B cell (primary cell): ENCODE data around the gene CDK10. TPM values are rescaled to one million over a fixed set of nuclear protein-coding genes. Genes with fewer than 3 reads are reported as not detected.

Source experiments
- ATAC-seq: fragments of 200-7000 bp; cut with Tn5 transposase; one replicate; pipeline ENCODE4 v1.10.0; 2021; ENCODE audit warnings: low read depth, mild to moderate bottlenecking, moderate number of reproducible peaks, moderate library complexity
- CTCF ChIA-PET: fragments of 350-600 bp; sonication (Branson Sonifier 250); formaldehyde crosslinking; loops from one replicate; lab custom pipeline; 2021; ENCODE audit warnings: antibody characterized with exemption, inconsistent platforms; lab: Charles Lee
- POLR2A ChIA-PET: fragments of 350-600 bp; sonication (Branson Sonifier 250); formaldehyde crosslinking; loops from one replicate; lab custom pipeline; 2021; ENCODE audit warnings: antibody characterized with exemption; lab: Charles Lee
- DNase-seq: peaks from one replicate; pipeline ENCODE4 v3.0.0; 2013
- H2AFZ ChIP-seq: 2 replicates; pipeline ENCODE4 v1.6.1; 2012; ENCODE audit warnings: mild to moderate bottlenecking, low read depth, low read length; ENCODE audit not compliant: insufficient read depth, poor library complexity, severe bottlenecking
- H3K27ac ChIP-seq, 2 donors: 1 replicate in 1 of 2; 2 replicates in 1 of 2; pipeline ENCODE4 v1.5.1; 2012 to 2013; ENCODE audit warnings: low read length in 2 of 2, mild to moderate bottlenecking in 2 of 2, moderate library complexity in 1 of 2
- H3K27me3 ChIP-seq, 4 experiments: fragments of 200-600 bp in 1 of 4; sonication (generic) in 1 of 4; replicated peaks in 1 of 4; 1 replicate in 2 of 4; 2 replicates in 2 of 4; pipeline versions ENCODE4 v1.6.1 to v1.7.0; 2013 to 2016; ENCODE audit warnings: low read length in 3 of 4, mild to moderate bottlenecking in 2 of 4, mixed read lengths in 1 of 4, moderate library complexity in 1 of 4; ENCODE audit not compliant: insufficient read depth in 4 of 4, control insufficient read depth in 3 of 4; ENCODE audit errors: control extremely low read depth in 1 of 4
- H3K36me3 ChIP-seq, 2 experiments: replicated peaks in 1 of 2; 1 replicate in 1 of 2; 2 replicates in 1 of 2; pipeline versions ENCODE4 v1.6.1 to v1.7.1; 2013; ENCODE audit warnings: low read length in 1 of 2; ENCODE audit not compliant: insufficient read depth in 2 of 2, control insufficient read depth in 1 of 2; ENCODE audit errors: control extremely low read depth in 1 of 2, extremely low read depth in 1 of 2
- H3K4me1 ChIP-seq, 2 donors: fragments of 200-600 bp in 1 of 2; sonication (generic) in 1 of 2; 1 replicate in 1 of 2; 2 replicates in 1 of 2; pipeline versions ENCODE4 v1.5.1 to v1.6.1; 2013 to 2017; ENCODE audit warnings: low read length in 2 of 2; ENCODE audit not compliant: control insufficient read depth in 2 of 2, insufficient read depth in 2 of 2
- H3K4me2 ChIP-seq: replicated peaks from 2 replicates; pipeline ENCODE3; 2012; ENCODE audit warnings: mild to moderate bottlenecking, low read depth, low read length; ENCODE audit not compliant: poor library complexity, severe bottlenecking
- H3K4me3 ChIP-seq, 5 experiments: fragments of 200-600 bp in 1 of 5; sonication (generic) in 1 of 5; 1 replicate in 3 of 5; 2 replicates in 2 of 5; pipeline versions ENCODE4 v1.5.1 to v1.7.0; 2011 to 2016; ENCODE audit warnings: low read length in 4 of 5, mild to moderate bottlenecking in 4 of 5, low read depth in 2 of 5, control low read depth in 1 of 5, moderate library complexity in 1 of 5; ENCODE audit not compliant: insufficient read depth in 1 of 5; ENCODE audit errors: control extremely low read depth in 1 of 5, extremely low read depth in 1 of 5
- H3K79me2 ChIP-seq: fragments of 200-600 bp; sonication (generic); one replicate; pipeline ENCODE4 v1.6.0; 2016; ENCODE audit warnings: low read length; ENCODE audit not compliant: control insufficient read depth, insufficient read depth
- H3K9ac ChIP-seq: fragments of 200-600 bp; sonication (generic); 2 replicates; pipeline ENCODE4 v1.6.1; 2017; ENCODE audit warnings: mild to moderate bottlenecking, low read length, moderate library complexity
- H3K9me3 ChIP-seq, 3 donors: one replicate each; pipeline versions ENCODE4 v1.6.1 to v1.7.1; 2013; ENCODE audit warnings: low read length in 2 of 3; ENCODE audit not compliant: control insufficient read depth in 2 of 3, insufficient read depth in 1 of 3; ENCODE audit errors: control extremely low read depth in 1 of 3
- H4K20me1 ChIP-seq: 2 replicates; pipeline ENCODE4 v1.6.0; 2012; ENCODE audit warnings: mild to moderate bottlenecking, low read length; ENCODE audit not compliant: insufficient read depth, control insufficient read depth, poor library complexity, severe bottlenecking
- H3K27ac Mint-ChIP-seq: one replicate; pipeline ENCODE4 v1.8.0; 2021; ENCODE audit warnings: mixed read lengths
- H3K27me3 Mint-ChIP-seq: one replicate; pipeline ENCODE4 v1.8.0; 2021; ENCODE audit warnings: mixed read lengths
- H3K4me1 Mint-ChIP-seq: one replicate; pipeline ENCODE4 v1.8.0; 2021; ENCODE audit warnings: mixed read lengths
- H3K4me3 Mint-ChIP-seq: one replicate; pipeline ENCODE4 v1.8.0; 2021; ENCODE audit warnings: mixed read lengths
- H3K9me3 Mint-ChIP-seq: one replicate; pipeline ENCODE4 v1.8.0; 2022; ENCODE audit warnings: mixed read lengths; ENCODE audit not compliant: insufficient read depth
- CTCF ChIP-seq: fragments of 200-600 bp; IDR thresholded peaks from one replicate; pipeline ENCODE4 v1.8.0; 2022; ENCODE audit warnings: antibody characterized with exemption, mild to moderate bottlenecking
- EZH2 ChIP-seq: IDR thresholded peaks from 2 replicates; pipeline ENCODE4 v1.6.1; 2012; ENCODE audit warnings: borderline replicate concordance, low read depth, mild to moderate bottlenecking, moderate library complexity, low read length; ENCODE audit not compliant: insufficient read depth, poor library complexity, severe bottlenecking
- WGBS: methylation state at CpG from one replicate; pipeline ENCODE4 v1.1.5; 2013; ENCODE audit warnings: missing lambda C conversion rate; ENCODE audit not compliant: insufficient coverage; 5-methylcytosine and 5-hydroxymethylcytosine counted together
- intact Hi-C: fragments of 100-400 bp; cut with micrococcal nuclease; formaldehyde crosslinking; loops from one replicate; pipeline ENCODE4 v1.10.0; 2022
- polyA plus RNA-seq: library from polyadenylated mRNA; depleted of rRNA; stranded (reverse); fragments of >200 nt; gene quantifications from 2 replicates; pipeline ENCODE4 v1.2.3, GENCODE V29; 2012
- total RNA-seq, 2 donors: library from RNA; stranded (reverse); fragments of 120-200 nt in 1 of 2; gene quantifications; 1 replicate in 1 of 2; 2 replicates in 1 of 2; pipeline versions ENCODE4 v1.2.3 to v1.2.4, GENCODE V29; 2013 to 2022

Gene CDK10
- total and polyA plus RNA-seq, 2 donors (not counting 1 experiment from before 2014, with no cell fraction given), result 114 to 145 TPM

DNA sequence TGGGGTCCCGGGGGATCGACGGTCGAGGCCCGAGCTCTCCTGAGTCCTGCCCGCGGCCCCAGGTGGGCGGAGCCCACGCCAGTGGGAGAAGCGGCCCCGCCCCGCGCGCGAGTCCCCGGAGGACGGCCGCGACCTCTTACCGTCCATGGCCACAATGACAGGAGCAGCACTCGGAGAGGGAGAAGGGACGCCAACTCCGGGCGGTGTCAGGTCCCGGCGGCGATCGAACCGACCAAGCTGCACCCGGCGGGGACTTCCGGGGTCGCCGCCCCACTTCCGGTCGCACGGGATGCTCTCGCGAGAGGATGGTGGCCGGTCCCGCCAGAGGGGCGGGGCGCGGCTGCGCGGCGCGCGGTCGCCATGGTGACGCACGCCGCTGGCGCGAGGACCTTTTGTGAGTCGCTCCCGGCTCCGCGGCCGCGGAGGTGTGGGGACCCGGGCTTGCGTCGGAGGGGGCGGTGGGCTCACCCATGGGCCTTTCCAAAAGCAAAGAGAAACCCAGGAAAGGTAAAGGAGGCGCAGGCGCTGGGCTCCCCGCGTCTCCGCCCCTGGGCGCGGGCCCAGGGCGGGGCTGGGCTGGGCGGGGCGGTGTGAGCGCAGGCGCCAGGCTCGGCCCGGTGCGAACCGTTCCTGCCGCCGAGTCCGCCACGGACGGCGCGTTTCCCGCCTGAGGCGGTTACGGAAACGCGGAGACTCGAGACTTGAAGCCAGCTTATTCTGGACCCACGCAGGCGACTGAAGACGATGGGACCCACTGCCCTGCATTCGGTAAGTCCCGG, 28.9 kb upstream of the CDK10 start, which contains the start of the genes CHMP1A and SPATA33:
Gene CHMP1A (minus strand): TSS at position 267 of the 779 bp plus-strand sequence. CDS start 120 bp downstream, at position 147.
Gene SPATA33 (plus strand): TSS at position 395 of the 779 bp plus-strand sequence. CDS start 76 bp downstream, at position 471.
- H3K4me1 ChIP-seq, result peaks cover 14 to 20% of the 10 kb centered on the region in 2 donors
- H3K27me3 Mint-ChIP-seq, result no peaks in the 10 kb centered on the region
- WGBS, result under 1% methylated on average over 97 of the region's 99 CpGs
- peak within 1 kb of the TSS; percentile 89 for H3K4me3 Mint-ChIP-seq
- TF ChIP-seq EZH2 (no peak), CTCF (no peak)
- ATAC-seq (peak; percentile 89), DNase-seq (peak; percentile 96)
- peaks cover 0 to 9% of the 10 kb centered on the region in 2 experiments for H3K36me3 ChIP-seq
- H3K27ac Mint-ChIP-seq, result peak within 1 kb of the TSS; percentile 85
- H3K9me3 ChIP-seq, result no peaks in the 10 kb centered on the region
- intact Hi-C loops, result loop anchor here (1.0 to 10.0 kb wide), 3 partner anchors 29 to 413 kb away; partner anchors contain the start of genes CDK10 and SPATA2L
- ChIA-PET POLR2A (interaction anchor here (0.7 to 0.8 kb wide), 3 partner anchors 13 to 48 kb away, joined by 3 to 4 read pairs (median 3); no protein-coding TSS in a partner anchor), CTCF (interaction anchor here (0.6 to 1.4 kb wide), 3 partner anchors 24 to 43 kb away, joined by 3 to 6 read pairs (median 3); no protein-coding TSS in a partner anchor)
- H3K9ac ChIP-seq, result peak within 1 kb of the TSS; percentile 92
- H3K27ac ChIP-seq, result peak within 1 kb of the TSS; percentile 38 to 88
- H3K4me2 ChIP-seq, result peak within 1 kb of the TSS; percentile 99
- H3K4me3 ChIP-seq, result peak within 1 kb of the TSS; percentile 42 to 97 (median 96)
- H3K9me3 Mint-ChIP-seq, result no peaks in the 10 kb centered on the region
- H4K20me1 ChIP-seq, result peaks cover 26% of the 10 kb centered on the region
- peaks cover 52% of the 10 kb centered on the region for H3K79me2 ChIP-seq
- H3K27me3 ChIP-seq, result no peaks in the 10 kb centered on the region
- H2AFZ ChIP-seq, result peak within 1 kb of the TSS; percentile 86
- H3K4me1 Mint-ChIP-seq, result peaks cover 27% of the 10 kb centered on the region
